Fibroblast of lung (primary cell): ENCODE data around the gene HSPB8.

Source experiments
- CTCF ChIP-seq, 2 donors: IDR thresholded peaks in 1 of 2; conservative IDR thresholded peaks in 1 of 2; 1 replicate in 1 of 2; 2 replicates in 1 of 2; pipeline ENCODE4 v1.5.1; 2011 to 2012; ENCODE audit warnings: low read length in 2 of 2, control low read depth in 1 of 2, inconsistent platforms in 1 of 2, low read depth in 1 of 2, mild to moderate bottlenecking in 1 of 2
- EZH2 ChIP-seq: IDR thresholded peaks from 2 replicates; pipeline ENCODE4 v1.5.1; 2012; ENCODE audit warnings: low read length, control low read depth, mild to moderate bottlenecking; ENCODE audit errors: missing control alignments

- TF ChIP-seq CTCF (conservative IDR thresholded peaks at IDR 0.05 in 1 of 2, IDR thresholded peaks at IDR 0.05 in 1 of 2; ENCODE audit: low read depth in 1 of 2, low read length in 2 of 2) = no peak
- no peak for TF ChIP-seq EZH2
Measured at GRCh38 chr12:119151445-119152026, 27.2 kb upstream of the HSPB8 start.
